T-cell (primary cell): ENCODE results near the gene CSGALNACT2. TPM values are rescaled to one million over a fixed set of nuclear protein-coding genes. Genes with fewer than 3 reads are reported as not detected.

Source experiments
- ATAC-seq, 4 experiments: fragments of 200-7000 bp in 3 of 4; fragments of 150-1000 bp in 1 of 4; cut with Tn5 transposase; replicated peaks in 1 of 4; 1 replicate in 3 of 4; 2 replicates in 1 of 4; pipeline ENCODE4 v1.10.0; 2021; ENCODE audit warnings: moderate library complexity in 3 of 4, mild to moderate bottlenecking in 2 of 4, moderate number of reproducible peaks in 1 of 4
- CTCF ChIA-PET, 2 donors: fragments of 300-600 bp; sonication (Branson Sonifier 250); formaldehyde crosslinking; loops; one replicate each; lab custom pipeline; 2022; ENCODE audit warnings: antibody characterized with exemption in 2 of 2; lab: Charles Lee
- POLR2A ChIA-PET, 2 donors: fragments of 300-600 bp; sonication (Branson Sonifier 250); formaldehyde crosslinking; loops; one replicate each; lab custom pipeline; 2022; ENCODE audit warnings: antibody characterized with exemption in 2 of 2; lab: Charles Lee
- DNase-seq, 35 experiments: peaks; one replicate each; pipeline versions ENCODE4 v3.0.0 to v3.0.0-alpha.2; 2013 to 2023
- H3K27ac ChIP-seq: one replicate; pipeline ENCODE4 v1.5.1; 2013; ENCODE audit warnings: low read length
- H3K27me3 ChIP-seq, 2 experiments: replicated peaks in 1 of 2; 1 replicate in 1 of 2; 2 replicates in 1 of 2; pipeline versions ENCODE4 v1.6.1 to v1.7.0; 2013; ENCODE audit warnings: low read length in 1 of 2, mixed read lengths in 1 of 2; ENCODE audit not compliant: control insufficient read depth in 2 of 2, insufficient read depth in 2 of 2; ENCODE audit errors: extremely low read depth in 1 of 2
- H3K36me3 ChIP-seq, 2 donors: 1 replicate in 1 of 2; 2 replicates in 1 of 2; pipeline versions ENCODE4 v1.6.1 to v1.7.0; 2013; ENCODE audit warnings: low read length in 1 of 2; ENCODE audit not compliant: control insufficient read depth in 2 of 2, insufficient read depth in 1 of 2; ENCODE audit errors: extremely low read depth in 1 of 2
- H3K4me1 ChIP-seq, 2 experiments: 1 replicate in 1 of 2; 2 replicates in 1 of 2; pipeline versions ENCODE4 v1.6.1 to v1.7.0; 2013; ENCODE audit warnings: low read length in 2 of 2, mixed read lengths in 1 of 2; ENCODE audit not compliant: insufficient read depth in 2 of 2, control insufficient read depth in 1 of 2; ENCODE audit errors: extremely low read depth in 1 of 2
- H3K4me3 ChIP-seq, 2 donors: 1 replicate in 1 of 2; 2 replicates in 1 of 2; pipeline versions ENCODE4 v1.5.1 to v1.7.0; 2013; ENCODE audit warnings: mild to moderate bottlenecking in 2 of 2, low read length in 1 of 2, moderate library complexity in 1 of 2; ENCODE audit not compliant: control insufficient read depth in 1 of 2; ENCODE audit errors: extremely low read depth in 1 of 2
- H3K9me3 ChIP-seq: 2 replicates; pipeline ENCODE4 v1.7.0; 2013
- H3K27ac Mint-ChIP-seq, 2 donors: one replicate each; pipeline ENCODE4 v1.8.0; 2020 to 2021; ENCODE audit warnings: mild to moderate bottlenecking in 2 of 2, mixed read lengths in 2 of 2
- H3K27me3 Mint-ChIP-seq, 2 donors: one replicate each; pipeline ENCODE4 v1.8.0; 2021 to 2022; ENCODE audit warnings: mixed read lengths in 2 of 2
- H3K36me3 Mint-ChIP-seq: one replicate; pipeline ENCODE4 v1.8.0; 2021; ENCODE audit warnings: mixed read lengths
- H3K4me1 Mint-ChIP-seq, 3 donors: one replicate each; pipeline ENCODE4 v1.8.0; 2020 to 2022; ENCODE audit warnings: mixed read lengths in 3 of 3, mild to moderate bottlenecking in 1 of 3
- H3K4me3 Mint-ChIP-seq, 3 donors: one replicate each; pipeline ENCODE4 v1.8.0; 2020 to 2022; ENCODE audit warnings: mild to moderate bottlenecking in 3 of 3, mixed read lengths in 3 of 3, moderate library complexity in 3 of 3
- H3K9me3 Mint-ChIP-seq, 3 donors: one replicate each; pipeline ENCODE4 v1.8.0; 2020 to 2022; ENCODE audit warnings: mixed read lengths in 3 of 3
- WGBS: methylation state at CpG from one replicate; pipeline ENCODE4 v1.1.5; 2013; ENCODE audit warnings: missing lambda C conversion rate; ENCODE audit not compliant: insufficient coverage; 5-methylcytosine and 5-hydroxymethylcytosine counted together
- total RNA-seq, 35 experiments: library from RNA in 6 of 35; stranded (reverse) in 6 of 35; fragments of 120-200 nt in 1 of 35; gene quantifications; one replicate each; pipeline versions ENCODE4 v1.2.1 to v1.2.4 and lab custom pipeline; 2013 to 2026

CSGALNACT2 gene
- total RNA-seq, 5 donors from 2014 or later (not counting 1 experiment from before 2014, with no cell fraction given), result 36.5 to 46.1 (median 41.9) TPM

DNA sequence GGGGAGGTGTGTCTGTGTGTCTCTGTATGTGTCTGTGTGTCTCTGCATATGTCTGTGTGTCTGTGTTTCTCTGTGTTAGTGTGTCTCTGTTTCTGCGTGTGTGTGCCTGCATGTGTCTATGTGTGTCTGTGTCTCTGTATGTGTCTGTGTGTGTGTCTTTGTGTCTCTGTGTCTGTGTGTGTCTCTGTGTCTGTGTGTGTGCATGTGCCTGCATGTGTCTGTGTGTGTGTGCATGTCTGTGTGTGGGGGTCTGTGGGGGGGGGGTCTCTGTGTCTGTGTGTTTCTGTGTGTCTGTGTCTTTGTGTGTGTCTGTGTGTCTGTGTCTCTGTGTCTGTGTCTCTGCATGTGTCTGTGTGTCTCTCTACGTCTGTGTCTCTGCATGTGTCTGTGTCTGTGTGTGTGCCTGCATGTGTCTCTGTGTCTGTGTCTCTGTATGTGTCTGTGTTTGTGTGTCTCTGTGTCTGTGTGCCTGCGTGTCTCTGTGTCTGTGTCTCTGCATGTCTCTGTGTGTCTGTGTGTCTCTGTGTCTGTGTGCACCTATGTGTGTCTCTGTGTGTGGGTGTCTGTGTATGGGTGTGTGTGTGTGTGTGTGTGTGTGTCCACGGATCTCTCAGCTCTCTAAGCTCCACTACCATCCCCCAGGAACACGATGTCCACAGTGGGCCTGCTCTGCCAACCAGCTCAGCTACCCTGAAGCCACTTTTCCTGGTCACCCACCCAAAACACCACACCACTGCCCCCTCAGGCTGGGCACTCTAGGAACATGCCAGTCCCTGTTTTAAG, 87.0 kb downstream of the CSGALNACT2 start:
- peaks cover 5 to 29% of the 10 kb centered on the region in 2 experiments for H3K27me3 ChIP-seq
- H3K4me3 ChIP-seq, result no peak overlapping the region
- Mint-ChIP-seq H3K27me3 (peaks cover 12 to 15% of the 10 kb centered on the region in 2 donors), H3K4me3 (no peak overlapping the region), H3K27ac (peak overlapping the region; percentile 41 to 48), H3K36me3 (no peaks in the 10 kb centered on the region), H3K9me3 (no peaks in the 10 kb centered on the region), H3K4me1 (peaks cover 15 to 45% (median 25%) of the 10 kb centered on the region in 3 donors)
- no peaks in the 10 kb centered on the region for H3K9me3 ChIP-seq
- 71% methylated on average over 4 of the region's 5 CpGs for WGBS
- peaks cover 3 to 54% of the 10 kb centered on the region in 2 experiments for H3K4me1 ChIP-seq
- ATAC-seq (no peak), DNase-seq (peak in 1 of 35 experiments; percentile 1)
- ChIA-PET POLR2A (no interaction called here), CTCF (no interaction called here)
- H3K27ac ChIP-seq, result no peak overlapping the region
- no peaks in the 10 kb centered on the region for H3K36me3 ChIP-seq

DNA sequence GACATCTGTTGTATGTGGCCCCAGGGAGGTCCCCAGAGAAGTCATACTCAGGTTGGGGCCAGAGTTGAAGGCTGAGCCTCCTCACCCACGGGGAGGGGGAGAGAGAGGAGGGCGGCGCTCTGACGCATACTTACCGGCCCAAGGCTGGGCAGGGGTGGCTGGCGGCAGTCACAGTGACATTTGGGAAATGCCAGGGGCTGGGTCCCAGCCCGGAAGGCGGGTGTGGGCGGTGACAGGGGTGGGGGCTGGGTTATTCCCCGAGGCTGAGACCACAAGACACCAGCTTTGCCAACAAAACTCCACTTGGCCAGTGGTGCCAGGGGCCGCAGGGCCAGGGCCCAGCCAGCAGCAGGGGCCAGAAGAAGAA, 87.5 kb downstream of the CSGALNACT2 start:
- Histone ChIP-seq H3K27me3 (peaks cover 5 to 34% of the 10 kb centered on the region in 2 experiments), H3K4me3 (no peak overlapping the region), H3K27ac (no peak overlapping the region), H3K4me1 (peaks cover 3 to 60% of the 10 kb centered on the region in 2 experiments), H3K36me3 (no peaks in the 10 kb centered on the region), H3K9me3 (no peaks in the 10 kb centered on the region)
- Mint-ChIP-seq H3K27me3 (peaks cover 12 to 15% of the 10 kb centered on the region in 2 donors), H3K4me1 (peaks cover 15 to 48% (median 26%) of the 10 kb centered on the region in 3 donors), H3K4me3 (no peak overlapping the region), H3K9me3 (no peaks in the 10 kb centered on the region), H3K36me3 (no peaks in the 10 kb centered on the region), H3K27ac (no peak overlapping the region)
- ChIA-PET CTCF (no interaction called here), POLR2A (no interaction called here)
- 50% methylated on average over 4 of the region's 11 CpGs for WGBS
- peak in 1 of 4 experiments; percentile 49 for ATAC-seq
- DNase-seq, result peak in 9 of 35 experiments; percentile 3 to 61 (median 20)

DNA sequence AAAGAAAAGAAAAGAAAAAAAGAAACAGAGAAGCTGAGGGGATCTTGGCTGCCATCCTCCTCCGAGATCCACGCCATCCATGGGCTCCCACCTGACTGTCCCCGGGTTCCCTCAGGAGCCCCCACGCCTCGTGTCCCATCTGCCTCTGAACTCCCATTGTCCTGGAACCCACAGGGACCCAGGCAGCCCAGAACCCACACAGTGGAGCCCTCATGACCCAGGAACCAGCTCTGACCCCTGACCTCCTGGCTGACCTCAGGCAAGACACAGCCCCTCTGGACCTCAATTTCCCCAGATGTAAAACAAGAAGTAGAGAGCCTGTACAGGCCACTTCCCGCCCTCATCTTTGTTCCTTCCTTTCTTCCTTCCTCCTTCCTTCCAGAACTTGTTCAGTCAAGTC, 88.2 kb downstream of the CSGALNACT2 start:
- DNase-seq, result peak in 3 of 35 experiments; percentile 1 to 20 (median 11)
- H3K4me3 Mint-ChIP-seq, result no peak overlapping the region
- no peaks in the 10 kb centered on the region for H3K36me3 Mint-ChIP-seq
- Histone ChIP-seq H3K9me3 (no peaks in the 10 kb centered on the region), H3K36me3 (no peaks in the 10 kb centered on the region), H3K4me3 (no peak overlapping the region), H3K27me3 (peaks cover 5 to 38% of the 10 kb centered on the region in 2 experiments), H3K27ac (no peak overlapping the region), H3K4me1 (peaks cover 7 to 60% of the 10 kb centered on the region in 2 experiments)
- peaks cover 13 to 15% of the 10 kb centered on the region in 2 donors for H3K27me3 Mint-ChIP-seq
- ATAC-seq, result no peak
- 80% methylated on average over 3 of the region's 6 CpGs for WGBS
- ChIA-PET CTCF (no interaction called here), POLR2A (no interaction called here)
- H3K9me3 Mint-ChIP-seq, result no peaks in the 10 kb centered on the region
- peak overlapping the region in 1 of 2 donors; percentile 28 for H3K27ac Mint-ChIP-seq
- H3K4me1 Mint-ChIP-seq, result peaks cover 21 to 52% (median 32%) of the 10 kb centered on the region in 3 donors

DNA sequence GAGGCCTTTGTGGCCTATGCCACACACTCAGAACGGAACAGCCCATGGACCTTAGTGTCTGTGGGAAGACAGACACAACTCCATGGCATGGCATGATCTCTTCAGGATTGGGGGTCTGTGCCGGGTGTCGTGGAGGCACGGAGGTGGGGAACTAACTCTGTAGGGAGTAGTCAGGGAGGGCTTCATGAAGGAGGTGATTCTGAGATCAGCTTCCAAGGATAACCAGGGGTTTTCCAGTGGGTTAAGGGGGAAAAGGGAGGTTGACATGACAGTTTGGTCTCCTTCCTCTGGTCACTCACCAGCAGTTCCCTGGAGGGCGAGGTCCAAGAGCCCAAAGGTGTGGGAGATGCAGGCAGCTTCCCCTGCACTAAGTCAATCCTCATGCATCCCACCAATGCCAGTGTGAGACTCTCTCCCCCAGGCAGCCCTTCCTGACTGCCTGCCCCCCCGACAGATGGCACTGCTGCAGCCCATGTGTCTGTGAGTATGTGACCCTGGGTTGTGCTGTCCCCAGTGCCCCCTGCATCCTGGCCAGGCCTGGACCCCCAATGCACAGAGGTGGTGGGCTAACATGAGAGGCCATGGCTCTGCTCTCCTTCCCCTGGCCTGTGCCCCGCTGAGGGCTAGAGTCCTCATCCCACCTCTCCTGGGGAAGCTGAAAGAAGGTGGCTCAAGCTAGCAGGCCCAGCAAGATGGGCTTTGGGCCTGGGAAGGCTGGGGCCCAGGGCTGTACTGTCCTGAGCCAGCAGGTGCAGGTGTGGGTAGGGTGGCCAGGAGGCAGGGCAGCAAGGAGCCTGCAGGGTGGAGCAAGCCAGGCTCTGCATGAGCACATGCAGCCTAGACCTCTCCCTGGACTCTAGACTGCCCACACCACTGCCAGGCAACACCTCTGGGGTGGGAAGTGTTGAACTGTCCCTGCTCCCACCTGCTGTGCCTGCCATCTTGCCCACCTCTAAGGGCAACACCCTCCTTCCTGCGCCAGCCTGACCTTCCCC, 88.9 kb downstream of the CSGALNACT2 start:
- H3K4me3 ChIP-seq, result no peak overlapping the region
- H3K4me1 ChIP-seq, result peaks cover 8 to 61% of the 10 kb centered on the region in 2 experiments
- 93% methylated on average over 5 of the region's 8 CpGs for WGBS
- H3K36me3 Mint-ChIP-seq, result no peaks in the 10 kb centered on the region
- ChIA-PET POLR2A (no interaction called here), CTCF (interaction anchor here in 1 of 2 donors (0.5 kb wide), 1 partner anchor 27 kb away, joined by 3 read pairs; no protein-coding TSS in a partner anchor)
- H3K27ac ChIP-seq, result no peak overlapping the region
- DNase-seq, result peak in 4 of 35 experiments; percentile 1 to 20 (median 6)
- peaks cover 5 to 38% of the 10 kb centered on the region in 2 experiments for H3K27me3 ChIP-seq
- ATAC-seq, result no peak
- peak overlapping the region in 1 of 2 donors; percentile 28 for H3K27ac Mint-ChIP-seq
- H3K4me3 Mint-ChIP-seq, result peak overlapping the region in 2 of 3 donors; percentile 28 to 42
- H3K9me3 ChIP-seq, result no peaks in the 10 kb centered on the region
- peaks cover 25 to 57% (median 39%) of the 10 kb centered on the region in 3 donors for H3K4me1 Mint-ChIP-seq
- peaks cover 13 to 15% of the 10 kb centered on the region in 2 donors for H3K27me3 Mint-ChIP-seq
- no peaks in the 10 kb centered on the region for H3K36me3 ChIP-seq
- H3K9me3 Mint-ChIP-seq, result no peaks in the 10 kb centered on the region

DNA sequence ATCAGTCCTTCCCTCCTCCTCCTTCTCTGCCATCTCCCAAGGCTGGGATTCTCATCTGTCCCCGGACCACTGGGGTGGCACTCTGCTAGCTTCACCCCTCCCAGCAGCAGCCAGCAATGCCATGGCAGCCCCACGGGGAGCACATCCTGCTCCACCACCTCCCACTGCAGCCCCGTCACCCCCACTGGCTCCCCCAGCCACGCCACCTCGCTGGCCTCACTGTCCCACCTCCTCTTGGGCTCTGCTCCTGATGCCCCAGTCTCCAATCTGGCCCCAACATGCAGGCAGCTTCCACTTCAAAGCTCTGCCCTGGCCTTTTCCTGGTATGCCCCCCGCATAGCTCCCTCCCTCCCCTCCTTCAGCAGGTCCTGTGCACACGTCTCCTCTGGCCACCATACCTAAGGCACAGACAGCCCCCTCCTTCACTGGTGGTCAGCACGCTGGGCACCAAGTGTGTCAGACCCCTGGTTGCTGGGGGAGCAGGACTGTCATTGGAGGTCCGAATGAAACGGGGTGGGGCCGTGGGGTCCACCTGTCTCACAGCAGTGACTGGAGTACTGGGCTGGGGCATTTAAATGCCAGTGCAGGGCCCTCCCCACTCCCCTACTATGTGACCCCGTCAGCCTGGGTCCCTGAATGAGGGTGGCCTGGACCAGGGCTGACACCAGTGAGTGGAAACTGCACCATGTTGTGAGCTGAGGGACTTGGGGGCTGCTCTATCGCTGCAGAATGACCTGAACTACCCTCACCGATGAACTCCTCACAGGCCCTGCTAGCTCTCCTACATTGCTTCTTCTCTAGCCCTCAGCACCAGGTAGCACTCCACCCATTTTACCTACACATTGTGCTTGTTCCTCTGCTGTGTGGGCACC, 89.9 kb downstream of the CSGALNACT2 start:
- Mint-ChIP-seq H3K36me3 (no peaks in the 10 kb centered on the region), H3K4me3 (peak overlapping the region; percentile 79 to 81 (median 80)), H3K27ac (no peak overlapping the region), H3K27me3 (peaks cover 13 to 15% of the 10 kb centered on the region in 2 donors), H3K9me3 (no peaks in the 10 kb centered on the region), H3K4me1 (peaks cover 25 to 60% (median 39%) of the 10 kb centered on the region in 3 donors)
- H3K9me3 ChIP-seq, result no peaks in the 10 kb centered on the region
- H3K4me3 ChIP-seq, result peak overlapping the region; percentile 56 to 64
- no peaks in the 10 kb centered on the region for H3K36me3 ChIP-seq
- POLR2A ChIA-PET, result no interaction called here
- H3K27ac ChIP-seq, result no peak overlapping the region
- H3K4me1 ChIP-seq, result peaks cover 8 to 67% of the 10 kb centered on the region in 2 experiments
- DNase-seq (peak in 4 of 35 experiments; percentile 2 to 23 (median 8)), ATAC-seq (no peak)
- peaks cover 5 to 38% of the 10 kb centered on the region in 2 experiments for H3K27me3 ChIP-seq
- 69% methylated on average over 8 of the region's 14 CpGs for WGBS
- CTCF ChIA-PET, result interaction anchor here in 1 of 2 donors (0.5 kb wide), 1 partner anchor 26 kb away, joined by 3 read pairs; no protein-coding TSS in a partner anchor
